ENCODE results near the gene HCK.

HCK gene

GRCh38 chr20:32132911-32133549, 81.0 kb downstream of the HCK start:
- DNase-seq, result no peak

GRCh38 chr20:32134026-32134425, 82.0 kb downstream of the HCK start:
- DNase-seq, result no peak

GRCh38 chr20:32135983-32136515, 84.0 kb downstream of the HCK start:
- DNase-seq, result no peak

- no peak for DNase-seq
These were observed 86.9 kb downstream of the HCK start for GRCh38 chr20:32138921-32139320.

GRCh38 chr20:32139947-32140346, 87.9 kb downstream of the HCK start:
- no peak for DNase-seq

- DNase-seq, result no peak
These were observed 88.6 kb downstream of the HCK start for GRCh38 chr20:32140603-32141002.

GRCh38 chr20:32141465-32141980, 89.5 kb downstream of the HCK start:
- no peak for DNase-seq

- DNase-seq, result no peak
These were observed 90.0 kb downstream of the HCK start for GRCh38 chr20:32142088-32142487.

- no peak for DNase-seq
These were observed 90.9 kb downstream of the HCK start for GRCh38 chr20:32142991-32143390.

GRCh38 chr20:32144898-32145662, 93.0 kb downstream of the HCK start:
- DNase-seq, result no peak

GRCh38 chr20:32149566-32150170, 97.6 kb downstream of the HCK start:
- no peak for DNase-seq

GRCh38 chr20:32150291-32150848, 98.3 kb downstream of the HCK start:
- DNase-seq, result no peak
